Liver (tissue), 3 donors: ENCODE data around the gene POLDIP2.

ENCODE experiments used
- JUND ChIP-seq, 2 donors: IDR thresholded peaks; 2 replicates each; pipeline ENCODE4 v1.6.1; 2016; ENCODE audit warnings: antibody characterized with exemption in 2 of 2
- RAD21 ChIP-seq, 2 donors: IDR thresholded peaks; 2 replicates each; pipeline ENCODE4 v1.6.1; 2016; ENCODE audit warnings: antibody characterized with exemption in 2 of 2, mild to moderate bottlenecking in 2 of 2
- SP1 ChIP-seq: IDR thresholded peaks from 2 replicates; pipeline ENCODE4 v1.6.1; 2018; ENCODE audit warnings: antibody characterized with exemption, mild to moderate bottlenecking
- TAF1 ChIP-seq: conservative IDR thresholded peaks from 2 replicates; pipeline ENCODE4 v1.6.1; 2016; ENCODE audit warnings: antibody characterized with exemption, mild to moderate bottlenecking
- TF ChIP-seq, protein P1 (sequence below): fragments of 150-350 bp; IDR thresholded peaks from 2 replicates; pipeline ENCODE4 v1.5.1; 2017; ENCODE audit warnings: improper control_type of control experiment, low read depth, low read length; ENCODE audit not compliant: missing input control
- TF ChIP-seq, protein P2 (sequence below): IDR thresholded peaks from 2 replicates; pipeline ENCODE4 v1.6.1; 2016; ENCODE audit warnings: antibody characterized with exemption
- donor health status: healthy.
- donor health status: healthy.

DNA sequence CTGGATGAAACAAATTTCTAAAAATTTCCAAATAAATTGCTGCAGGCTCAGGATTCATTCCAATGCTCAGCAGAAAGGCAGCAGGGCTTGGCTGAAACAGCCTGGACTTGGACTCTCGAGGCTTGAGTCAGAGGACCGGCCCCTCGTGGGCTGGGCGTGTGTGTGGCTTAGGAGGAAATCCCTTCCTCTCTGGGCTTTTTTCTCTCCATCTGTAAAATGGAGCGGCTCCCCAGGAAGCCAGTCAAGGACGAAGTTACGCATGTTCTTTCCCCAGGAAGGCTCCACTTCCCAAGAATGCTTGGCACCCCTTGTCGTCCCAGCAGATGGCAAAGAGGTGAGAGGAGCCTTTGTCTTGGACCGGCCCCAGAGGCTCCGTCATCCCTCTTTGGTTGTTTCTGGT, 35.2 kb upstream of the POLDIP2 start:
- TF ChIP-seq, protein P1, sequence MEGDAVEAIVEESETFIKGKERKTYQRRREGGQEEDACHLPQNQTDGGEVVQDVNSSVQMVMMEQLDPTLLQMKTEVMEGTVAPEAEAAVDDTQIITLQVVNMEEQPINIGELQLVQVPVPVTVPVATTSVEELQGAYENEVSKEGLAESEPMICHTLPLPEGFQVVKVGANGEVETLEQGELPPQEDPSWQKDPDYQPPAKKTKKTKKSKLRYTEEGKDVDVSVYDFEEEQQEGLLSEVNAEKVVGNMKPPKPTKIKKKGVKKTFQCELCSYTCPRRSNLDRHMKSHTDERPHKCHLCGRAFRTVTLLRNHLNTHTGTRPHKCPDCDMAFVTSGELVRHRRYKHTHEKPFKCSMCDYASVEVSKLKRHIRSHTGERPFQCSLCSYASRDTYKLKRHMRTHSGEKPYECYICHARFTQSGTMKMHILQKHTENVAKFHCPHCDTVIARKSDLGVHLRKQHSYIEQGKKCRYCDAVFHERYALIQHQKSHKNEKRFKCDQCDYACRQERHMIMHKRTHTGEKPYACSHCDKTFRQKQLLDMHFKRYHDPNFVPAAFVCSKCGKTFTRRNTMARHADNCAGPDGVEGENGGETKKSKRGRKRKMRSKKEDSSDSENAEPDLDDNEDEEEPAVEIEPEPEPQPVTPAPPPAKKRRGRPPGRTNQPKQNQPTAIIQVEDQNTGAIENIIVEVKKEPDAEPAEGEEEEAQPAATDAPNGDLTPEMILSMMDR: no peak
- no peak for TF ChIP-seq RAD21 (IDR thresholded peaks at IDR 0.05)
- no peak for TF ChIP-seq JUND (IDR thresholded peaks at IDR 0.05)
- TF ChIP-seq, protein P2, sequence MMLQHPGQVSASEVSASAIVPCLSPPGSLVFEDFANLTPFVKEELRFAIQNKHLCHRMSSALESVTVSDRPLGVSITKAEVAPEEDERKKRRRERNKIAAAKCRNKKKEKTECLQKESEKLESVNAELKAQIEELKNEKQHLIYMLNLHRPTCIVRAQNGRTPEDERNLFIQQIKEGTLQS: no peak
- no peak for TF ChIP-seq SP1
- TF ChIP-seq TAF1: no peak
